Activated CD4-positive, alpha-beta T cell treated with anti-CD3 and anti-CD28 coated beads for 36 hours (primary cell): Measurements from ENCODE around the gene PSMD8. TPM values are rescaled to one million over a fixed set of nuclear protein-coding genes. Genes with fewer than 3 reads are reported as not detected.

ENCODE experiments used
- ATAC-seq: fragments of 200-7000 bp; cut with Tn5 transposase; one replicate; pipeline ENCODE4 v1.10.0; 2021; ENCODE audit warnings: mild to moderate bottlenecking, moderate library complexity
- CTCF ChIA-PET: fragments of 350-600 bp; sonication (Branson Sonifier 250); formaldehyde crosslinking; loops from one replicate; lab custom pipeline; 2021; ENCODE audit warnings: antibody characterized with exemption; lab: Charles Lee
- POLR2A ChIA-PET: fragments of 350-600 bp; sonication (Branson Sonifier 250); formaldehyde crosslinking; loops from one replicate; lab custom pipeline; 2021; ENCODE audit warnings: antibody characterized with exemption, inconsistent platforms; lab: Charles Lee
- DNase-seq: peaks from one replicate; pipeline ENCODE4 v3.0.0-alpha.2; 2020
- H3K27ac Mint-ChIP-seq: one replicate; pipeline ENCODE4 v1.8.0; 2021; ENCODE audit warnings: mixed read lengths
- H3K27me3 Mint-ChIP-seq: one replicate; pipeline ENCODE4 v1.8.0; 2021; ENCODE audit warnings: mixed read lengths
- H3K36me3 Mint-ChIP-seq: one replicate; pipeline ENCODE4 v1.8.0; 2021; ENCODE audit warnings: low read depth, mixed read lengths
- H3K4me1 Mint-ChIP-seq: one replicate; pipeline ENCODE4 v1.8.0; 2021; ENCODE audit warnings: mixed read lengths
- H3K4me3 Mint-ChIP-seq: one replicate; pipeline ENCODE4 v1.8.0; 2021; ENCODE audit warnings: mild to moderate bottlenecking, moderate library complexity, mixed read lengths
- H3K9me3 Mint-ChIP-seq: one replicate; pipeline ENCODE4 v1.8.0; 2021; ENCODE audit warnings: low read depth, mixed read lengths
- intact Hi-C, 2 experiments: fragments of 100-400 bp; cut with DNase I in 1 of 2; cut with micrococcal nuclease in 1 of 2; formaldehyde crosslinking; loops; one replicate each; pipeline versions ENCODE4 v1.14.2 to v1.15.1; 2022 to 2024; cut with DNase I, micrococcal nuclease
- total RNA-seq, 2 experiments: library from RNA; stranded (reverse); gene quantifications; one replicate each; pipeline ENCODE4 v1.2.3, GENCODE V29; 2021

Gene PSMD8
- total RNA-seq, 2 experiments from 2014 or later, result 219 to 275 TPM

- Mint-ChIP-seq H3K9me3 (no peaks in the 10 kb centered on the region), H3K36me3 (peaks cover 28% of the 10 kb centered on the region), H3K4me1 (peaks cover 26% of the 10 kb centered on the region), H3K4me3 (peak within 1 kb of the TSS; percentile 75), H3K27ac (peak within 1 kb of the TSS; percentile 76), H3K27me3 (peaks cover 14% of the 10 kb centered on the region)
- peak; percentile 94 for DNase-seq
- ChIA-PET POLR2A (interaction anchor here (0.5 to 1.9 kb wide), 7 partner anchors 10 to 1158 kb away, joined by 3 to 26 read pairs (median 3); partner anchors contain the start of genes FAM98C and PSMD8), CTCF (interaction anchor here (0.7 to 3.6 kb wide), 4 partner anchors 12 to 105 kb away, joined by 3 to 28 read pairs (median 7); partner anchors contain the start of genes FAM98C and PSMD8)
- peak; percentile 81 for ATAC-seq
- intact Hi-C loops, result loop anchor here (1.0 to 5.0 kb wide), 14 partner anchors 13 to 463 kb away; partner anchors contain the start of genes PSMD8 (in 2 of the 2), CATSPERG (in 1 of the 2), ECH1 (in 1 of the 2) and EIF3K (in 1 of the 2)
Observed at GRCh38 chr19:38387550-38388348, 13.4 kb downstream of the PSMD8 start, which contains the start of gene GGN. GGN (minus strand) TSS chr19:38388034; CDS start chr19:38387261, 773 bp downstream.

GRCh38 chr19:38388349-38389100 is 14.2 kb downstream of the PSMD8 start, which contains the start of gene SPRED3:
SPRED3 (plus strand) TSS chr19:38388697; CDS start chr19:38390303, 1,606 bp downstream.
- peaks cover 29% of the 10 kb centered on the region for H3K4me1 Mint-ChIP-seq
- no peaks in the 10 kb centered on the region for H3K9me3 Mint-ChIP-seq
- peak within 1 kb of the TSS; percentile 75 for H3K4me3 Mint-ChIP-seq
- intact Hi-C loops, result loop anchor here (1.0 to 5.0 kb wide), 12 partner anchors 14 to 462 kb away; partner anchors contain the start of genes PSMD8 (in 2 of the 2), CATSPERG (in 1 of the 2), ECH1 (in 1 of the 2) and EIF3K (in 1 of the 2)
- H3K27ac Mint-ChIP-seq, result peak within 1 kb of the TSS; percentile 76
- no peak for DNase-seq
- ATAC-seq, result peak; percentile 2
- ChIA-PET POLR2A (interaction anchor here (0.6 to 1.9 kb wide), 3 partner anchors 14 to 35 kb away, joined by 3 to 26 read pairs (median 9); partner anchors contain the start of genes FAM98C and PSMD8), CTCF (interaction anchor here (1.3 to 3.6 kb wide), 2 partner anchors 14 to 15 kb away, joined by 11 to 28 read pairs; partner anchors contain the start of genes FAM98C and PSMD8)
- H3K27me3 Mint-ChIP-seq, result peaks cover 16% of the 10 kb centered on the region
- peaks cover 20% of the 10 kb centered on the region for H3K36me3 Mint-ChIP-seq

GRCh38 chr19:38389101-38389925 is 14.9 kb downstream of the PSMD8 start:
- Mint-ChIP-seq H3K4me1 (peaks cover 34% of the 10 kb centered on the region), H3K4me3 (peak overlapping the region; percentile 75), H3K36me3 (peaks cover 16% of the 10 kb centered on the region), H3K27ac (peak overlapping the region; percentile 68), H3K9me3 (no peaks in the 10 kb centered on the region), H3K27me3 (peaks cover 20% of the 10 kb centered on the region)
- intact Hi-C loops, result loop anchor here (2.0 to 5.0 kb wide), 6 partner anchors 15 to 443 kb away; partner anchors contain the start of genes CATSPERG (in 1 of the 2), ECH1 (in 1 of the 2), EIF3K (in 1 of the 2) and MAP4K1 (in 1 of the 2)
- DNase-seq (peak; percentile 32), ATAC-seq (no peak)
- ChIA-PET POLR2A (interaction anchor here (1.2 kb wide), 1 partner anchor 345 kb away, joined by 3 read pairs; no protein-coding TSS in a partner anchor), CTCF (interaction anchor here (1.0 to 3.6 kb wide), 3 partner anchors 13 to 54 kb away, joined by 3 to 28 read pairs (median 4); partner anchors contain the start of genes CATSPERG, FAM98C and PSMD8)

GRCh38 chr19:38389957-38390924 is 15.9 kb downstream of the PSMD8 start:
- H3K27ac Mint-ChIP-seq, result no peak overlapping the region
- no peak for ATAC-seq
- CTCF ChIA-PET, result interaction anchor here (1.0 to 3.6 kb wide), 3 partner anchors 13 to 54 kb away, joined by 3 to 28 read pairs (median 4); partner anchors contain the start of genes CATSPERG, FAM98C and PSMD8

GRCh38 chr19:38391911-38392464 is 17.6 kb downstream of the PSMD8 start:
- ChIA-PET POLR2A (no interaction called here), CTCF (interaction anchor here (2.9 kb wide), 1 partner anchor 11 kb away, joined by 30 read pairs; the partner anchor contains the start of gene FAM98C)
- Mint-ChIP-seq H3K27ac (no peak overlapping the region), H3K4me1 (peaks cover 46% of the 10 kb centered on the region), H3K9me3 (no peaks in the 10 kb centered on the region), H3K4me3 (no peak overlapping the region), H3K36me3 (peaks cover 8% of the 10 kb centered on the region), H3K27me3 (peaks cover 20% of the 10 kb centered on the region)
- no peak for DNase-seq
- intact Hi-C loops, result no loop called here
- ATAC-seq, result no peak

More at GRCh38 chr19:38389957-38390924, 15.9 kb downstream of the PSMD8 start:
- DNase-seq, result no peak
- Mint-ChIP-seq H3K27me3 (peaks cover 20% of the 10 kb centered on the region), H3K9me3 (no peaks in the 10 kb centered on the region), H3K36me3 (peaks cover 6% of the 10 kb centered on the region), H3K4me1 (peaks cover 38% of the 10 kb centered on the region), H3K4me3 (no peak overlapping the region)
- POLR2A ChIA-PET, result interaction anchor here (0.6 to 1.2 kb wide), 2 partner anchors 13 to 344 kb away, joined by 3 read pairs; partner anchors contain the start of gene FAM98C
- intact Hi-C loops, result loop anchor here (2.0 to 5.0 kb wide), 6 partner anchors 15 to 442 kb away; partner anchors contain the start of genes CATSPERG (in 1 of the 2), ECH1 (in 1 of the 2), EIF3K (in 1 of the 2) and MAP4K1 (in 1 of the 2)

DNA sequence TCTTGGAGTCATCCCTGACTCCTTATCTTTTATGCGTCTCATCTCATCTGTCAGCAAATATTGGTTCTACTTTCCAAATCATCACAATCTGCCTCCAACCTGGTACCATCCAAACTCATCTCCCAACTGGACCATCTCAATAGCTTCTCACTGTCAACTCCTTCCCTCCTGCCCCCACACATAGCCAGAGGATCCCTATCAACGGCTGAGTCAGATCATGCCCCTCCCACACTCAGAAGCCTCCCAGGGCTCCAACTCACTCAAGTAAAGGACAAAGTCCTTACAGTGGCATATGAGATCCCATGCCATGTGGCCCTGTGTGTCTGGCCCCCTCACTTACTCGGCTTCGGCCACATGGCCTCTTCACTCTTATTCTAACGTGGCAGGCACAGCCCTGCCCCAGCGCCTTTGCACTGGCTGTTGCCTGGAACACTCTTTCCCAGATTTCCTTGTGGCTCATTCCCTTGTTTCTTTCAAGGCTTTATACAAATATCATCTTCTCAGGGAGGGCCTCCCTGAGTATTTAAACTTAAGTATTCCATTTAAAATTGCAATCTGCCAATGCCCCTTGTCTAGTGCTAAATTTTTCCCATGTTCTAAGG is 18.4 kb downstream of the PSMD8 start:
- intact Hi-C loops, result no loop called here
- CTCF ChIA-PET, result interaction anchor here (2.9 kb wide), 1 partner anchor 10 kb away, joined by 30 read pairs; the partner anchor contains the start of gene FAM98C
- Mint-ChIP-seq H3K36me3 (peaks cover 5% of the 10 kb centered on the region), H3K4me1 (peaks cover 40% of the 10 kb centered on the region), H3K27me3 (peaks cover 16% of the 10 kb centered on the region), H3K9me3 (no peaks in the 10 kb centered on the region), H3K4me3 (no peak overlapping the region), H3K27ac (no peak overlapping the region)
- DNase-seq (peak; percentile 50), ATAC-seq (no peak)
- POLR2A ChIA-PET, result no interaction called here

GRCh38 chr19:38394488-38394887 is 20.1 kb downstream of the PSMD8 start:
- peak overlapping the region; percentile 66 for H3K27ac Mint-ChIP-seq
- intact Hi-C loops, result loop anchor here in 1 of 2 experiments (1.0 to 2.0 kb wide), 2 partner anchors 20 to 536 kb away; partner anchors contain the start of genes MRPS12, PSMD8 and SARS2
- H3K4me3 Mint-ChIP-seq, result peak overlapping the region; percentile 76
- DNase-seq (peak; percentile 91), ATAC-seq (peak; percentile 80)
- CTCF ChIA-PET, result interaction anchor here (0.8 to 2.9 kb wide), 3 partner anchors 9 to 536 kb away, joined by 3 to 30 read pairs (median 6); partner anchors contain the start of genes FAM98C, MRPS12, PSMD8 and SARS2
- POLR2A ChIA-PET, result interaction anchor here (0.6 to 1.0 kb wide), 3 partner anchors 8 to 30 kb away, joined by 3 to 5 read pairs (median 3); partner anchors contain the start of gene FAM98C
- H3K4me1 Mint-ChIP-seq, result peaks cover 29% of the 10 kb centered on the region
- peaks cover 5% of the 10 kb centered on the region for H3K36me3 Mint-ChIP-seq
- no peaks in the 10 kb centered on the region for H3K9me3 Mint-ChIP-seq
- peaks cover 15% of the 10 kb centered on the region for H3K27me3 Mint-ChIP-seq

DNA sequence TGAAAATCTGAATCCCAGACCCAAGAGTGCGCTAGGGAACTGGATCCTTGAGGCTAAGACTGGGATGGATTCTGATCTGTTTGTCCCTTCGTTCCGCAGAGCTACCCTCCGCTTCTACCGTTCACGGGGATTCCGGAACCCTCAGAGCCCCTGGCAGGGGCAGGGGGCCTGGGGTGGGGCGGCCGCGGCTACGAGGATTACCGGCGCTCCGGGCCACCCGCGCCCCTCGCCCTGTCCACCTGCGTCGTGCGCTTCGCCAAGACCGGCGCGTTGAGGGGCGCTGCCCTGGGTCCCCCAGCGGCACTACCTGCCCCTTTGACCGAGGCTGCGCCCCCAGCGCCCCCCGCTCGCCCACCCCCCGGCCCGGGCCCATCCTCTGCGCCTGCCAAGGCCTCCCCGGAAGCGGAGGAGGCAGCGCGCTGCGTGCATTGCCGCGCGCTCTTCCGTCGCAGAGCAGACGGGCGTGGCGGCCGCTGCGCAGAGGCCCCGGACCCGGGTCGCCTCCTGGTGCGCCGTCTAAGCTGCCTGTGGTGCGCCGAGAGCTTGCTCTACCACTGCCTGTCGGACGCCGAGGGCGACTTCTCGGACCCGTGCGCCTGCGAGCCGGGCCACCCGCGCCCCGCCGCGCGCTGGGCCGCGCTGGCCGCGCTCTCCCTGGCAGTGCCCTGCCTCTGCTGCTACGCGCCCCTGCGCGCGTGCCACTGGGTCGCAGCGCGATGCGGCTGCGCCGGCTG is 21.2 kb downstream of the PSMD8 start:
- peaks cover 25% of the 10 kb centered on the region for H3K4me1 Mint-ChIP-seq
- POLR2A ChIA-PET, result interaction anchor here (0.7 kb wide), 1 partner anchor 174 kb away, joined by 3 read pairs; no protein-coding TSS in a partner anchor
- H3K27ac Mint-ChIP-seq, result no peak overlapping the region
- peak; percentile 82 for ATAC-seq
- peaks cover 5% of the 10 kb centered on the region for H3K36me3 Mint-ChIP-seq
- H3K27me3 Mint-ChIP-seq, result peaks cover 11% of the 10 kb centered on the region
- CTCF ChIA-PET, result no interaction called here
- H3K9me3 Mint-ChIP-seq, result no peaks in the 10 kb centered on the region
- H3K4me3 Mint-ChIP-seq, result peak overlapping the region; percentile 76
- intact Hi-C loops, result loop anchor here in 1 of 2 experiments (2.0 kb wide), 1 partner anchor 535 kb away; the partner anchor contains the start of genes MRPS12 and SARS2
- DNase-seq, result peak; percentile 72
